PC-9 (cell line): ENCODE measurements around the gene PLCG2. TPM values are rescaled to one million over a fixed set of nuclear protein-coding genes. Genes with fewer than 3 reads are reported as not detected.

Experiments
- BruUV-seq: library from RNA; stranded (reverse); fragments of 400-500 nt; replicated peaks from 2 replicates; lab custom pipeline; 2021; lab: Mats Ljungman, UMichigan
- CTCF ChIA-PET: fragments of 300-600 bp; sonication (Branson Sonifier 250); formaldehyde crosslinking; loops from one replicate; lab custom pipeline; 2022; ENCODE audit warnings: antibody characterized with exemption; lab: Charles Lee
- POLR2A ChIA-PET: fragments of 300-600 bp; sonication (Branson Sonifier 250); formaldehyde crosslinking; loops from one replicate; lab custom pipeline; 2022; ENCODE audit warnings: antibody characterized with exemption; ENCODE audit not compliant: unreplicated experiment; lab: Charles Lee
- DNase-seq, 2 experiments: peaks; one replicate each; pipeline versions ENCODE4 v3.0.0 to v3.0.0-alpha.2; 2015 to 2022; ENCODE audit warnings: mixed read lengths in 1 of 2
- H2AFZ ChIP-seq: fragments of 200-600 bp; sonication (generic); 2 replicates; pipeline ENCODE4 v1.8.1; 2017; ENCODE audit warnings: antibody characterized with exemption
- H3F3A ChIP-seq: fragments of 200-600 bp; sonication (generic); 2 replicates; pipeline ENCODE4 v1.8.1; 2017; ENCODE audit warnings: antibody characterized with exemption, mild to moderate bottlenecking, low read depth; ENCODE audit not compliant: insufficient read depth
- H3K27ac ChIP-seq: fragments of 200-600 bp; sonication (generic); 2 replicates; pipeline ENCODE4 v1.6.1; 2016; ENCODE audit warnings: mixed run types
- H3K27me3 ChIP-seq: fragments of 200-600 bp; sonication (generic); 2 replicates; pipeline ENCODE4 v1.6.1; 2016; ENCODE audit warnings: low read depth, mixed run types; ENCODE audit not compliant: insufficient read depth
- H3K36me3 ChIP-seq: fragments of 200-600 bp; sonication (generic); 2 replicates; pipeline ENCODE4 v1.6.1; 2016; ENCODE audit warnings: low read depth, mixed run types
- H3K4me1 ChIP-seq: fragments of 200-600 bp; sonication (generic); replicated peaks from 2 replicates; pipeline ENCODE4 v1.6.1; 2016; ENCODE audit warnings: mixed run types; ENCODE audit not compliant: insufficient read depth
- H3K4me2 ChIP-seq: fragments of 200-600 bp; sonication (generic); 2 replicates; pipeline ENCODE4 v1.6.1; 2017; ENCODE audit warnings: mixed run types
- H3K4me3 ChIP-seq: fragments of 200-600 bp; sonication (generic); 2 replicates; pipeline ENCODE4 v1.6.1; 2016; ENCODE audit warnings: mixed run types
- H3K79me2 ChIP-seq: fragments of 200-600 bp; sonication (generic); 2 replicates; pipeline ENCODE4 v1.6.1; 2017; ENCODE audit warnings: low read depth, mixed run types
- H3K9me2 ChIP-seq: fragments of 200-600 bp; sonication (generic); 2 replicates; pipeline ENCODE4 v1.8.1; 2017; ENCODE audit warnings: mild to moderate bottlenecking; ENCODE audit not compliant: insufficient read depth
- H3K9me3 ChIP-seq: fragments of 200-600 bp; sonication (generic); 2 replicates; pipeline ENCODE4 v1.8.1; 2016; ENCODE audit warnings: low read depth; ENCODE audit not compliant: insufficient read depth
- H4K20me1 ChIP-seq: fragments of 200-600 bp; sonication (generic); 2 replicates; pipeline ENCODE4 v1.8.1; 2017; ENCODE audit not compliant: insufficient read depth
- EZH2 ChIP-seq: fragments of 200-600 bp; sonication (generic); IDR thresholded peaks from 2 replicates; pipeline ENCODE4 v1.8.0; 2017; ENCODE audit warnings: antibody characterized with exemption, low read depth
- intact Hi-C: fragments of 100-400 bp; cut with micrococcal nuclease; formaldehyde crosslinking; loops from one replicate; pipeline ENCODE4 v1.10.0; 2022; ENCODE audit not compliant: unreplicated experiment
- total RNA-seq: library from RNA; stranded (reverse); gene quantifications from 2 replicates; pipeline ENCODE4 v1.2.3, GENCODE V29; 2021
- TF ChIP-seq, protein P1 (sequence below): fragments of 200-600 bp; sonication (generic); conservative IDR thresholded peaks from 2 replicates; pipeline ENCODE4 v1.6.1; 2017; ENCODE audit warnings: mixed run types, antibody characterized with exemption, mild to moderate bottlenecking, moderate library complexity

The PLCG2 gene
- total RNA-seq, 1 experiment from 2014 or later, result 10.8 TPM

DNA sequence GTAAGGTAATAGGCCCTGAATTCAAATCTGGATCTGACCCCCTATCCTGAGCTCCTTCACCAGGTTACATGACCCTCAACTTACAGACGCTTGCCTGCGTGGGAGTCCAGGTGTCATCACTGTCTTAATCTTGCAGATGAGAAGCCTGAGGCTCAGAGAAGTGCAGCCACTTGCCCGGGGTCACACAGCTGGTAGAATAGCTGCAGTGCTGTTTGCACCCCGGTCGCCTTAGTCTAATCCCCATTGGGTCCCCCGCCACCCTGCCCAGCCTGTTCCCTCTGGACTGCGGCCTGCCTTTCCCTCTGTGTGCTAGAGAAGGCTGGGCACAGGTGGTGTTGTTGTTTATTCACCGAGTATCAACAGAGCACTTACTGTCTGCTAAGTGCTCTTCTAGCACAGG, 125.2 kb downstream of the PLCG2 start:
- no peak overlapping the region for H3K4me3 ChIP-seq
- no peaks in the 10 kb centered on the region for H4K20me1 ChIP-seq
- no peaks in the 10 kb centered on the region for H3K27me3 ChIP-seq
- no peaks in the 10 kb centered on the region for H3K79me2 ChIP-seq
- H3K9me2 ChIP-seq, result no peaks in the 10 kb centered on the region
- H3K9me3 ChIP-seq, result no peaks in the 10 kb centered on the region
- BruUV-seq, result no TSS peak
- intact Hi-C loops, result no loop called here
- H3K4me2 ChIP-seq, result no peak overlapping the region
- no peaks in the 10 kb centered on the region for H3K4me1 ChIP-seq
- no peaks in the 10 kb centered on the region for H3F3A ChIP-seq
- H3K36me3 ChIP-seq, result no peaks in the 10 kb centered on the region
- ChIA-PET CTCF (no interaction called here), POLR2A (no interaction called here)
- TF ChIP-seq, protein P1, sequence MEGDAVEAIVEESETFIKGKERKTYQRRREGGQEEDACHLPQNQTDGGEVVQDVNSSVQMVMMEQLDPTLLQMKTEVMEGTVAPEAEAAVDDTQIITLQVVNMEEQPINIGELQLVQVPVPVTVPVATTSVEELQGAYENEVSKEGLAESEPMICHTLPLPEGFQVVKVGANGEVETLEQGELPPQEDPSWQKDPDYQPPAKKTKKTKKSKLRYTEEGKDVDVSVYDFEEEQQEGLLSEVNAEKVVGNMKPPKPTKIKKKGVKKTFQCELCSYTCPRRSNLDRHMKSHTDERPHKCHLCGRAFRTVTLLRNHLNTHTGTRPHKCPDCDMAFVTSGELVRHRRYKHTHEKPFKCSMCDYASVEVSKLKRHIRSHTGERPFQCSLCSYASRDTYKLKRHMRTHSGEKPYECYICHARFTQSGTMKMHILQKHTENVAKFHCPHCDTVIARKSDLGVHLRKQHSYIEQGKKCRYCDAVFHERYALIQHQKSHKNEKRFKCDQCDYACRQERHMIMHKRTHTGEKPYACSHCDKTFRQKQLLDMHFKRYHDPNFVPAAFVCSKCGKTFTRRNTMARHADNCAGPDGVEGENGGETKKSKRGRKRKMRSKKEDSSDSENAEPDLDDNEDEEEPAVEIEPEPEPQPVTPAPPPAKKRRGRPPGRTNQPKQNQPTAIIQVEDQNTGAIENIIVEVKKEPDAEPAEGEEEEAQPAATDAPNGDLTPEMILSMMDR, result no peak
- TF ChIP-seq EZH2, result no peak
- no peak overlapping the region for H3K27ac ChIP-seq
- no peak overlapping the region for H2AFZ ChIP-seq
- DNase-seq, result no peak

- intact Hi-C loops, result no loop called here
- Histone ChIP-seq H3K4me3 (no peak overlapping the region), H3K79me2 (no peaks in the 10 kb centered on the region), H3K36me3 (no peaks in the 10 kb centered on the region), H3K9me2 (no peaks in the 10 kb centered on the region), H3F3A (no peaks in the 10 kb centered on the region), H4K20me1 (no peaks in the 10 kb centered on the region), H3K4me2 (no peak overlapping the region), H3K9me3 (no peaks in the 10 kb centered on the region), H3K4me1 (no peaks in the 10 kb centered on the region), H3K27ac (no peak overlapping the region), H3K27me3 (no peaks in the 10 kb centered on the region), H2AFZ (no peak overlapping the region)
- BruUV-seq, result no TSS peak
- TF ChIP-seq, protein P1, result no peak
- no peak for TF ChIP-seq EZH2
- ChIA-PET POLR2A (no interaction called here), CTCF (no interaction called here)
- no peak for DNase-seq
Observed at GRCh38 chr16:81905277-81905676, 126.2 kb downstream of the PLCG2 start.

DNA sequence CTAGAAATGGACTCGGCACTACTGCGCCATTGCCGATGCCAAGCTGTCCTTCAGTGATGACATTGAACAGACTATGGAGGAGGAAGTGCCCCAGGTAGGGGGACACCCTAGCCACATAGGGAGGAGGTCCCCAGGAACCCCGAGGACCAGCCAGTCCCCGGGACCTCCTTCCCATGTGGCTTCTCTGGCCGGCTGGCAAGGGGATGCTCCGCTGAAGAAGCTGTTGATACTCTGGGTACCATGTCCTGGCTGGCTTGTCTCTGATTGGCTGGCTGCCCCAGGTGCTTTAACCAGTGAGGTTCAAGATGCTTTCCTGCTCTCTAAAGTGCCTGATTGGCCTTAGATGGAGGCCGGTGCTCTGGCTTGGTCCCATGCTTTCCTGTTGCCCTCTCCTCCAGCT, 128.6 kb downstream of the PLCG2 start:
- H3F3A ChIP-seq, result no peaks in the 10 kb centered on the region
- POLR2A ChIA-PET, result no interaction called here
- no peaks in the 10 kb centered on the region for H3K27me3 ChIP-seq
- H3K9me3 ChIP-seq, result no peaks in the 10 kb centered on the region
- H3K4me2 ChIP-seq, result no peak overlapping the region
- intact Hi-C loops, result no loop called here
- no peak for TF ChIP-seq EZH2
- TF ChIP-seq, protein P1, result no peak
- H3K79me2 ChIP-seq, result no peaks in the 10 kb centered on the region
- CTCF ChIA-PET, result no interaction called here
- no peak overlapping the region for H2AFZ ChIP-seq
- no peak overlapping the region for H3K4me3 ChIP-seq
- no peak overlapping the region for H3K27ac ChIP-seq
- no peaks in the 10 kb centered on the region for H3K36me3 ChIP-seq
- no peaks in the 10 kb centered on the region for H3K4me1 ChIP-seq
- no peaks in the 10 kb centered on the region for H4K20me1 ChIP-seq
- no peak for DNase-seq
- H3K9me2 ChIP-seq, result no peaks in the 10 kb centered on the region
- no TSS peak for BruUV-seq
